ENCODE data around the gene ZNF318. TPM values are rescaled to one million over a fixed set of nuclear protein-coding genes. Genes with fewer than 3 reads are reported as not detected.
"Not testable (repeated sequence)": the region's sequence is repeated elsewhere in the genome, so short reads cannot be mapped to it uniquely, and the experiment has no call there.

ZNF318 gene
- total RNA-seq, 6 experiments from 2014 or later: 8.8 to 13.3 (median 9.1) TPM

- no peaks in the 10 kb centered on the region for H3K9me3 ChIP-seq
- no peaks in the 10 kb centered on the region for H3K27me3 ChIP-seq
- intact Hi-C loops (cut with DNase I): no loop called here
- H3K27ac ChIP-seq: no peak overlapping the region
- DNase-seq (no peak), ATAC-seq (no peak)
- WGBS (ENCODE audit: insufficient coverage, low coverage, low lambda C conversion rate, missing lambda C conversion rate): 70% methylated on average over 4 of the region's 5 CpGs
- H3K36me3 ChIP-seq: no peaks in the 10 kb centered on the region
- H3K4me3 ChIP-seq: no peak overlapping the region
- no peaks in the 10 kb centered on the region for H3K4me1 ChIP-seq
- TF ChIP-seq CTCF (IDR thresholded peaks at IDR 0.05) (no peak), POLR2A (IDR thresholded peaks at IDR 0.05) (no peak)
Measured at GRCh38 chr6:43412541-43412940, 43.1 kb upstream of the ZNF318 start.

GRCh38 chr6:43410776-43411175 is 41.3 kb upstream of the ZNF318 start:
- intact Hi-C loops (cut with DNase I); ATAC-seq; H3K36me3 ChIP-seq; H3K4me1 ChIP-seq; H3K27me3 ChIP-seq; H3K4me3 ChIP-seq; H3K9me3 ChIP-seq; H3K27ac ChIP-seq; DNase-seq: not testable (repeated sequence)
- WGBS (ENCODE audit: insufficient coverage, low coverage, low lambda C conversion rate, missing lambda C conversion rate): 100% methylated on average over 1 of the region's 1 CpG

DNA sequence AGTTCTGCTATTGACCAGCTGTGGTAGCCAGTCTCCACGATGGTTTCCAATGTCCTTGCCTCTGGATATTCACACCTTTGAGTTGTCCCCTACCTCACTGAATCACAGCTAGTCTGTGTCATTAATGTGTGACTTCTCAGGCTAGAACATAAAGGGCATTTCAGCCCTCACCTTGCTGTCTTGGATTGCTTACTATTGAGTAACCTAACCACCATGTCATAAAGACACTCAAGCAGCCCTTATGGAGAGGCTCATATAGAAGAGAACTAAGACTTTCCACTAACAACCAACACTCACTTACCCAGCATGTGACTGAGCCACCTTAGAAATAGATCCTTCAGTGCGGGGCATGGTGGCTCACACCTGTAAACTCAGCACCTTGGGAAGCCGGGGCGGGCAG is 38.8 kb upstream of the ZNF318 start:
- intact Hi-C loops (cut with DNase I): no loop called here
- no peak overlapping the region for H3K27ac ChIP-seq
- H3K36me3 ChIP-seq: no peaks in the 10 kb centered on the region
- H3K4me1 ChIP-seq: no peaks in the 10 kb centered on the region
- H3K4me3 ChIP-seq: no peak overlapping the region
- ATAC-seq (no peak), DNase-seq (no peak)
- no peaks in the 10 kb centered on the region for H3K27me3 ChIP-seq
- WGBS (ENCODE audit: insufficient coverage, low coverage, low lambda C conversion rate, missing lambda C conversion rate): 94% methylated on average over 4 of the region's 4 CpGs
- TF ChIP-seq POLR2A (IDR thresholded peaks at IDR 0.05) (no peak), CTCF (IDR thresholded peaks at IDR 0.05) (no peak)
- no peaks in the 10 kb centered on the region for H3K9me3 ChIP-seq

GRCh38 chr6:43407296-43407695 is 37.8 kb upstream of the ZNF318 start:
- ATAC-seq: no peak

DNA sequence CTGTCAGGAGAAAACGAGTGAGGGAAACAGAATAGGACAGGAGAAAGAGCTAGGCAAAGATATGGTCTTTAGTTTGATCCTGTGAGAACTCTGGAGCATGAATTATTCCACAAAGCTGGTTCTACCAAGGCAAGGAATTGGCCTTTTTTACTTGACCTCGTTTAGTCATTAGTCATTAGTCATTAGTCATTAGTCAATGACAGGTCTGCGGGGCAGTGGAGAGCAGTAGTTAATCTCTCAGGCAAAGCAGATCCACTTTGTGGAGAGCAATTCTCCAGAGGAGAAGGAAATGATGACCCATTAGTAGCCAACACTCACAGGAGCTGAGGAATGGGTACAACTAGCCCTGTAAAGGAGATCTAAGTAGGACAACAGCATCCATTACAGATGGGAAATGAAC is 35.9 kb upstream of the ZNF318 start:
- Histone ChIP-seq H3K36me3 (no peaks in the 10 kb centered on the region), H3K27ac (no peak overlapping the region), H3K4me1 (no peaks in the 10 kb centered on the region), H3K4me3 (no peak overlapping the region), H3K9me3 (no peaks in the 10 kb centered on the region), H3K27me3 (no peaks in the 10 kb centered on the region)
- 36% methylated on average over 3 of the region's 3 CpGs for WGBS (ENCODE audit: insufficient coverage, low coverage, low lambda C conversion rate, missing lambda C conversion rate)
- TF ChIP-seq POLR2A (IDR thresholded peaks at IDR 0.05) (no peak), CTCF (IDR thresholded peaks at IDR 0.05) (no peak)
- ATAC-seq: no peak
- DNase-seq: no peak
- intact Hi-C loops (cut with DNase I): no loop called here

More at GRCh38 chr6:43407296-43407695, 37.8 kb upstream of the ZNF318 start:
- no peak overlapping the region for H3K4me3 ChIP-seq
- intact Hi-C loops (cut with DNase I): no loop called here
- H3K9me3 ChIP-seq: no peaks in the 10 kb centered on the region
- no peak for TF ChIP-seq CTCF (IDR thresholded peaks at IDR 0.05)
- TF ChIP-seq POLR2A (IDR thresholded peaks at IDR 0.05): no peak
- no peaks in the 10 kb centered on the region for H3K36me3 ChIP-seq
- no peak overlapping the region for H3K27ac ChIP-seq
- H3K4me1 ChIP-seq: no peaks in the 10 kb centered on the region
- no peaks in the 10 kb centered on the region for H3K27me3 ChIP-seq
- DNase-seq: no peak
- WGBS (ENCODE audit: insufficient coverage, low coverage, low lambda C conversion rate, missing lambda C conversion rate): 70% methylated on average over 1 of the region's 1 CpG
